ENCODE data around the gene SPTBN1. TPM values are rescaled to one million over a fixed set of nuclear protein-coding genes. Genes with fewer than 3 reads are reported as not detected.

The SPTBN1 gene
- total and polyA plus RNA-seq, 2 of the 13 experiments (the other 11 are each of a cell fraction or from before 2014, with no cell fraction given): 123 to 299 TPM

DNA sequence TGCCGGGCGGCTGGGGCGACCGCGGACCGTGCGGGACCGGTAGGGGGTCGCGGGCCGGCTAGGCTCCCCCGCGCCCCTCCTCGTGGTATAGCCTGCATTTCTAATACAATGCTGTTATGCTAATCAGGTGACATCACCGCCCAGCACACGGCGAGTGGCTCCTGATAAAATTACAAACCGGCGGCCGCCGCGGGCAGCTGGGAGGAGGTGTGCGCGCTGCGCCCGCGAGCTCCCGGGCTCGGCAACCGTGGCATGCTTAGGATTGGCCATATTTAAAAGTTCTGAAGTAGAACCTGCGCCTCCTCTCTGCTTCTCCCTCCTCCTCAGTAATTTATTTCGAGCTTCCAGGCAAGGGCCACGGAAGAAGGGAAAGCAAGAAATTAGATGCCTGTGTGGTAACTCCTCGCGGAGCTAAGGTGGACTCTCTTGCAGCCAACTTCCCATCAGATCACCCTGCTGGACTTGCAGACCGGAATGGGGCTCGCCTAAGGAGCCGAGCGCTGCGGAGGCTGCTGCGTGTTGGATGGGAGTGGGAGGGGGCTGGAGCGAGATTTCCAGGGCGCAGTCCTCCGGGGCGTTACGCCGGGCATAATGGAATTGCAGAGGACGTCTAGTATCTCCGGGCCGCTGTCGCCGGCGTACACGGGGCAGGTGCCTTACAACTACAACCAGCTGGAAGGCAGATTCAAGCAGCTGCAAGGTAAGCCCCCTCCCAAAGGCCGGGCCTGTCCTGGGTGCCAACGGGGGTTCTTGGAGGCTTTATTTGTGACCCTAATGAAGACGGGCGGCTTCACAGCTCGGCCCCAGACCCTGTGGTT lies 102.3 kb downstream of the SPTBN1 start (continued):
- TF ChIP-seq ZNF687 (CRISPR knock-in tag; IDR thresholded peaks at IDR 0.05): peak; percentile 81
- TF ChIP-seq, protein P1, sequence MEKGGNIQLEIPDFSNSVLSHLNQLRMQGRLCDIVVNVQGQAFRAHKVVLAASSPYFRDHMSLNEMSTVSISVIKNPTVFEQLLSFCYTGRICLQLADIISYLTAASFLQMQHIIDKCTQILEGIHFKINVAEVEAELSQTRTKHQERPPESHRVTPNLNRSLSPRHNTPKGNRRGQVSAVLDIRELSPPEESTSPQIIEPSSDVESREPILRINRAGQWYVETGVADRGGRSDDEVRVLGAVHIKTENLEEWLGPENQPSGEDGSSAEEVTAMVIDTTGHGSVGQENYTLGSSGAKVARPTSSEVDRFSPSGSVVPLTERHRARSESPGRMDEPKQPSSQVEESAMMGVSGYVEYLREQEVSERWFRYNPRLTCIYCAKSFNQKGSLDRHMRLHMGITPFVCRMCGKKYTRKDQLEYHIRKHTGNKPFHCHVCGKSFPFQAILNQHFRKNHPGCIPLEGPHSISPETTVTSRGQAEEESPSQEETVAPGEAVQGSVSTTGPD (CRISPR knock-in tag; IDR thresholded peaks at IDR 0.05): 0 out of 2 replicates have a peak, but pooled peaks have one; percentile 54
- TF ChIP-seq PHB2 (IDR thresholded peaks at IDR 0.05; ENCODE audit: partially characterized antibody): no peak
- TF ChIP-seq KLF9 (CRISPR knock-in tag; IDR thresholded peaks at IDR 0.05; ENCODE audit: low read depth): no peak; the same call in 1 of the 2 replicates
- no peak for TF ChIP-seq ZNF101 (CRISPR knock-in tag; IDR thresholded peaks at IDR 0.05; ENCODE audit: borderline replicate concordance, low read depth)
- peak; percentile 50; the same call in 1 of the 2 replicates for TF ChIP-seq ARNT2 (CRISPR knock-in tag; IDR thresholded peaks at IDR 0.05; ENCODE audit: low read depth)
- TF ChIP-seq, protein P2, sequence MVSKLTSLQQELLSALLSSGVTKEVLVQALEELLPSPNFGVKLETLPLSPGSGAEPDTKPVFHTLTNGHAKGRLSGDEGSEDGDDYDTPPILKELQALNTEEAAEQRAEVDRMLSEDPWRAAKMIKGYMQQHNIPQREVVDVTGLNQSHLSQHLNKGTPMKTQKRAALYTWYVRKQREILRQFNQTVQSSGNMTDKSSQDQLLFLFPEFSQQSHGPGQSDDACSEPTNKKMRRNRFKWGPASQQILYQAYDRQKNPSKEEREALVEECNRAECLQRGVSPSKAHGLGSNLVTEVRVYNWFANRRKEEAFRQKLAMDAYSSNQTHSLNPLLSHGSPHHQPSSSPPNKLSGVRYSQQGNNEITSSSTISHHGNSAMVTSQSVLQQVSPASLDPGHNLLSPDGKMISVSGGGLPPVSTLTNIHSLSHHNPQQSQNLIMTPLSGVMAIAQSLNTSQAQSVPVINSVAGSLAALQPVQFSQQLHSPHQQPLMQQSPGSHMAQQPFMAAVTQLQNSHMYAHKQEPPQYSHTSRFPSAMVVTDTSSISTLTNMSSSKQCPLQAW (CRISPR knock-in tag; IDR thresholded peaks at IDR 0.05): peak; percentile 41
- no peak for TF ChIP-seq SP1 (IDR thresholded peaks at IDR 0.05)
- TF ChIP-seq SP1 (CRISPR knock-in tag; IDR thresholded peaks at IDR 0.05): peak; percentile 23; the same call in 1 of the 2 replicates
- peak; percentile 8; the same call in 1 of the 2 replicates for TF ChIP-seq ZBTB3 (CRISPR knock-in tag; IDR thresholded peaks at IDR 0.05; ENCODE audit: borderline replicate concordance, low read depth)
- TF ChIP-seq RBFOX2 (IDR thresholded peaks at IDR 0.05; ENCODE audit: low read depth, low read length): peak; percentile 97
- peak; percentile 34; the same call in 1 of the 2 replicates for TF ChIP-seq ZNF274 (CRISPR knock-in tag; IDR thresholded peaks at IDR 0.05)
- 0 out of 2 replicates have a peak, but pooled peaks have one; percentile 14 for TF ChIP-seq TBX2 (CRISPR knock-in tag; IDR thresholded peaks at IDR 0.05; ENCODE audit: borderline replicate concordance)
- TF ChIP-seq ZNF160 (CRISPR knock-in tag; IDR thresholded peaks at IDR 0.05): no peak
- TF ChIP-seq ZBTB38 (CRISPR knock-in tag; IDR thresholded peaks at IDR 0.05): peak; percentile 37; the same call in 1 of the 2 replicates
- no peak for TF ChIP-seq ATM (IDR thresholded peaks at IDR 0.05; ENCODE audit: borderline replicate concordance)
- TF ChIP-seq TEF (CRISPR knock-in tag; IDR thresholded peaks at IDR 0.05): 0 out of 2 replicates have a peak, but pooled peaks have one; percentile 47
- no peak for TF ChIP-seq CAMTA2 (CRISPR knock-in tag; IDR thresholded peaks at IDR 0.05; ENCODE audit: borderline replicate concordance)
- TF ChIP-seq ZNF430 (CRISPR knock-in tag; IDR thresholded peaks at IDR 0.05): peak; percentile 75; the same call in 1 of the 2 replicates
- TF ChIP-seq MBNL3 (CRISPR knock-in tag; conservative IDR thresholded peaks at IDR 0.05): no peak
- TF ChIP-seq ZNF205 (CRISPR knock-in tag; IDR thresholded peaks at IDR 0.05): peak; percentile 35; the same call in 1 of the 2 replicates
